Colonic mucosa (tissue), 4 donors: Measurements from ENCODE around the gene NLRP1. TPM values are rescaled to one million over a fixed set of nuclear protein-coding genes. Genes with fewer than 3 reads are reported as not detected.

Experiments
- DNase-seq: peaks from one replicate; pipeline ENCODE4 v3.0.0-alpha.2; 2020
- H3K27ac ChIP-seq: fragments of 200-600 bp; one replicate; pipeline ENCODE4 v1.8.0; 2021
- H3K27me3 ChIP-seq: fragments of 200-600 bp; one replicate; pipeline ENCODE4 v1.8.0; 2021
- H3K36me3 ChIP-seq: fragments of 200-600 bp; one replicate; pipeline ENCODE4 v1.8.0; 2021
- H3K4me1 ChIP-seq: fragments of 200-600 bp; one replicate; pipeline ENCODE4 v1.8.0; 2021; ENCODE audit warnings: mild to moderate bottlenecking
- H3K4me3 ChIP-seq: fragments of 200-600 bp; one replicate; pipeline ENCODE4 v1.8.0; 2021
- H3K9ac ChIP-seq, 2 donors: one replicate each; pipeline ENCODE4 v1.7.0; 2013; ENCODE audit warnings: control low read depth in 2 of 2, low read depth in 2 of 2, low read length in 2 of 2
- H3K9me3 ChIP-seq: fragments of 200-600 bp; one replicate; pipeline ENCODE4 v1.8.0; 2021
- intact Hi-C: fragments of 100-400 bp; cut with DNase I; formaldehyde crosslinking; loops from one replicate; pipeline ENCODE4 v1.14.1; 2022
- total RNA-seq, 2 donors: library from RNA; stranded (reverse); fragmentation: NEBNext Ultra II Directional in 1 of 2; extraction: Animal tissue kit (Norgen Biotek cat#: 25700) in 1 of 2; gene quantifications; one replicate each; pipeline ENCODE4 v1.2.1, GENCODE V29; 2021
- TF ChIP-seq, protein P1 (sequence below): fragments of 200-600 bp; IDR thresholded peaks from one replicate; pipeline ENCODE4 v1.8.0; 2022; ENCODE audit warnings: antibody characterized with exemption, mild to moderate bottlenecking
- donor health status: healthy.
- donor health status: DM: no; HTN: no; CAD: no.
- donor health status: DM: no; HTN: no; CAD: no.

The NLRP1 gene
- total RNA-seq, 2 donors from 2014 or later = 5.1 to 7.2 TPM

- Histone ChIP-seq H3K9me3 (no peaks in the 10 kb centered on the region), H3K4me1 (no peaks in the 10 kb centered on the region), H3K27me3 (no peaks in the 10 kb centered on the region), H3K27ac (no peak overlapping the region), H3K9ac (no peak overlapping the region), H3K36me3 (no peaks in the 10 kb centered on the region), H3K4me3 (no peak overlapping the region)
- DNase-seq = no peak
- TF ChIP-seq, protein P1, sequence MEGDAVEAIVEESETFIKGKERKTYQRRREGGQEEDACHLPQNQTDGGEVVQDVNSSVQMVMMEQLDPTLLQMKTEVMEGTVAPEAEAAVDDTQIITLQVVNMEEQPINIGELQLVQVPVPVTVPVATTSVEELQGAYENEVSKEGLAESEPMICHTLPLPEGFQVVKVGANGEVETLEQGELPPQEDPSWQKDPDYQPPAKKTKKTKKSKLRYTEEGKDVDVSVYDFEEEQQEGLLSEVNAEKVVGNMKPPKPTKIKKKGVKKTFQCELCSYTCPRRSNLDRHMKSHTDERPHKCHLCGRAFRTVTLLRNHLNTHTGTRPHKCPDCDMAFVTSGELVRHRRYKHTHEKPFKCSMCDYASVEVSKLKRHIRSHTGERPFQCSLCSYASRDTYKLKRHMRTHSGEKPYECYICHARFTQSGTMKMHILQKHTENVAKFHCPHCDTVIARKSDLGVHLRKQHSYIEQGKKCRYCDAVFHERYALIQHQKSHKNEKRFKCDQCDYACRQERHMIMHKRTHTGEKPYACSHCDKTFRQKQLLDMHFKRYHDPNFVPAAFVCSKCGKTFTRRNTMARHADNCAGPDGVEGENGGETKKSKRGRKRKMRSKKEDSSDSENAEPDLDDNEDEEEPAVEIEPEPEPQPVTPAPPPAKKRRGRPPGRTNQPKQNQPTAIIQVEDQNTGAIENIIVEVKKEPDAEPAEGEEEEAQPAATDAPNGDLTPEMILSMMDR = no peak
- intact Hi-C loops = no loop called here
Measured at GRCh38 chr17:5511401-5512225, 72.7 kb downstream of the NLRP1 start.

DNA sequence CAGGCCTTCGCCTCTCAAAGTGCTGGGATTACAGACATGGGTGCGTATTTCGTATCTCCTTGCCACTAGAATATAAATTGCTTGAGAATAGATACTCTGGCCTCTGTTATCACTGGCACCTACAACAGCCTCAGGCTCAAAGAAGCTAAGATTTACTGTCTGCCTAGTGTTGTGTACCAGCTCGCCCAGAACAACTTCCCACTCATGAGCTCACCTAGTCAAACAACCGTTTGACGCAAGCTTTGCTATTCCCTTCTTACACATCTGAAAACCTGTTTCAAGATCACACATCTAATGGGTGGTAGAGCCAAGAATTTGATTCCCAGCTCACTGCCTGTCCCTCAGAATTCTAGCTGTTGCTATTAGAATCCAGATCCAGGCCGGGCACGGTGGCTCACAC, 73.5 kb downstream of the NLRP1 start:
- DNase-seq = no peak
- no peaks in the 10 kb centered on the region for H3K9me3 ChIP-seq
- intact Hi-C loops = no loop called here
- no peaks in the 10 kb centered on the region for H3K4me1 ChIP-seq
- no peaks in the 10 kb centered on the region for H3K36me3 ChIP-seq
- H3K9ac ChIP-seq = no peak overlapping the region
- TF ChIP-seq, protein P1 = no peak
- no peak overlapping the region for H3K4me3 ChIP-seq
- no peaks in the 10 kb centered on the region for H3K27me3 ChIP-seq
- H3K27ac ChIP-seq = no peak overlapping the region

- Histone ChIP-seq H3K36me3 (no peaks in the 10 kb centered on the region), H3K27ac (no peak overlapping the region), H3K9me3 (no peaks in the 10 kb centered on the region), H3K27me3 (no peaks in the 10 kb centered on the region), H3K4me3 (no peak overlapping the region), H3K9ac (no peak overlapping the region), H3K4me1 (no peaks in the 10 kb centered on the region)
- intact Hi-C loops = no loop called here
- TF ChIP-seq, protein P1 = no peak
- DNase-seq = no peak
Measured at GRCh38 chr17:5509482-5509881, 74.8 kb downstream of the NLRP1 start.

- Histone ChIP-seq H3K36me3 (no peaks in the 10 kb centered on the region), H3K27me3 (no peaks in the 10 kb centered on the region), H3K9ac (no peak overlapping the region), H3K4me3 (no peak overlapping the region), H3K9me3 (no peaks in the 10 kb centered on the region), H3K4me1 (no peaks in the 10 kb centered on the region), H3K27ac (no peak overlapping the region)
- TF ChIP-seq, protein P1 = no peak
- no peak for DNase-seq
- intact Hi-C loops = no loop called here
Measured at GRCh38 chr17:5508810-5509209, 75.5 kb downstream of the NLRP1 start.

- no peaks in the 10 kb centered on the region for H3K9me3 ChIP-seq
- intact Hi-C loops = no loop called here
- TF ChIP-seq, protein P1 = no peak
- no peak overlapping the region for H3K27ac ChIP-seq
- H3K27me3 ChIP-seq = no peaks in the 10 kb centered on the region
- DNase-seq = no peak
- H3K4me1 ChIP-seq = no peaks in the 10 kb centered on the region
- H3K36me3 ChIP-seq = no peaks in the 10 kb centered on the region
- H3K4me3 ChIP-seq = no peak overlapping the region
- H3K9ac ChIP-seq = no peak overlapping the region
Measured at GRCh38 chr17:5506307-5506706, 78.0 kb downstream of the NLRP1 start.
